Kidney (tissue), 14 donors: ENCODE data around the gene STMP1. TPM values are rescaled to one million over a fixed set of nuclear protein-coding genes. Genes with fewer than 3 reads are reported as not detected.

Experiments
- DNase-seq, 5 donors: peaks; one replicate each; pipeline ENCODE4 v3.0.0-alpha.2; 2013 to 2020
- FAIRE-seq: peaks from 2 replicates; lab custom pipeline; 2012; peaks lifted over from hg19 to GRCh38; lab: Jason Lieb, UNC
- H3K27ac ChIP-seq, 2 donors: one replicate each; pipeline ENCODE4 v1.7.0; 2013; ENCODE audit warnings: low read depth in 2 of 2, low read length in 2 of 2, inconsistent platforms in 1 of 2
- H3K27me3 ChIP-seq: one replicate; pipeline ENCODE4 v1.7.1; 2013; ENCODE audit warnings: low read length, inconsistent platforms; ENCODE audit not compliant: control insufficient read depth, insufficient read depth
- H3K36me3 ChIP-seq, 3 donors: one replicate each; pipeline versions ENCODE4 v1.7.0 to v1.7.1; 2013; ENCODE audit warnings: low read length in 3 of 3, control low read depth in 1 of 3, inconsistent platforms in 1 of 3; ENCODE audit not compliant: insufficient read depth in 3 of 3, control insufficient read depth in 2 of 3
- H3K4me1 ChIP-seq, 3 donors: one replicate each; pipeline versions ENCODE4 v1.7.0 to v1.7.1; 2013; ENCODE audit warnings: low read length in 3 of 3, inconsistent platforms in 1 of 3, low read depth in 1 of 3; ENCODE audit not compliant: control insufficient read depth in 2 of 3, insufficient read depth in 2 of 3
- H3K4me3 ChIP-seq, 3 donors: one replicate each; pipeline versions ENCODE4 v1.7.0 to v1.8.1; 2013; ENCODE audit warnings: low read length in 3 of 3, control low read depth in 1 of 3, inconsistent platforms in 1 of 3
- H3K9ac ChIP-seq, 3 donors: one replicate each; pipeline versions ENCODE4 v1.7.0 to v1.7.1; 2013; ENCODE audit warnings: low read length in 3 of 3, control low read depth in 1 of 3, inconsistent platforms in 1 of 3
- H3K9me3 ChIP-seq, 3 donors: one replicate each; pipeline versions ENCODE4 v1.7.0 to v1.7.1; 2013; ENCODE audit warnings: low read length in 3 of 3, control low read depth in 1 of 3, inconsistent platforms in 1 of 3; ENCODE audit not compliant: control insufficient read depth in 2 of 3, insufficient read depth in 1 of 3
- CTCF ChIP-seq: IDR thresholded peaks from 3 replicates; pipeline ENCODE4 v1.5.1; 2012; ENCODE audit warnings: mild to moderate bottlenecking, moderate library complexity, borderline replicate concordance; ENCODE audit not compliant: insufficient read depth; ENCODE audit errors: extremely low read depth
- intact Hi-C: fragments of 100-400 bp; cut with DNase I; formaldehyde crosslinking; loops from one replicate; pipeline ENCODE4 v1.11.1; 2022
- polyA plus RNA-seq: library from polyadenylated mRNA; stranded (reverse); fragments of 350-450 nt; fragmentation: Illumina TruSeq; extraction: RNeasy Lipid Tissue Mini Kit (QIAGEN cat#74804); gene quantifications from one replicate; pipeline ENCODE4 v1.2.3, GENCODE V29; 2014; ENCODE audit warnings: low read depth, low replicate concordance; ENCODE audit not compliant: insufficient read depth
- total RNA-seq: library from RNA; stranded (reverse); fragmentation: NEBNext Ultra II Directional; extraction: Animal tissue kit (Norgen Biotek cat#: 25700); gene quantifications from one replicate; pipeline ENCODE4 v1.2.1, GENCODE V29; 2021
- donor health status: control.
- donor health status: control.
- donor health status: control.
- donor health status: control.
- donor health status: control.
- donor health status: DM: yes; HTN: yes; CAD: no.
- donor health status: Normal renal cell carcinoma (clear cell type).

Gene STMP1
- total and polyA plus RNA-seq, 2 donors from 2014 or later = 35.8 to 40.8 TPM

- no peak for TF ChIP-seq CTCF
- Histone ChIP-seq H3K36me3 (no peaks in the 10 kb centered on the region), H3K9me3 (no peaks in the 10 kb centered on the region), H3K4me3 (no peak overlapping the region), H3K9ac (no peak overlapping the region), H3K27me3 (no peaks in the 10 kb centered on the region), H3K27ac (no peak overlapping the region), H3K4me1 (no peaks in the 10 kb centered on the region)
- no peak for DNase-seq
- FAIRE-seq = no peak
- intact Hi-C loops = no loop called here
Measured at GRCh38 chr7:135717693-135718092, 55.4 kb downstream of the STMP1 start.

- intact Hi-C loops = no loop called here
- no peak overlapping the region for H3K4me3 ChIP-seq
- TF ChIP-seq CTCF = no peak
- no peaks in the 10 kb centered on the region for H3K4me1 ChIP-seq
- H3K36me3 ChIP-seq = no peaks in the 10 kb centered on the region
- no peak overlapping the region for H3K27ac ChIP-seq
- FAIRE-seq (no peak), DNase-seq (no peak)
- H3K9ac ChIP-seq = no peak overlapping the region
- no peaks in the 10 kb centered on the region for H3K27me3 ChIP-seq
- H3K9me3 ChIP-seq = no peaks in the 10 kb centered on the region
Measured at GRCh38 chr7:135718219-135718618, 55.9 kb downstream of the STMP1 start.

- intact Hi-C loops = no loop called here
Measured at GRCh38 chr7:135718794-135719437, 56.6 kb downstream of the STMP1 start.

More at GRCh38 chr7:135718794-135719437, 56.6 kb downstream of the STMP1 start:
- H3K27ac ChIP-seq = no peak overlapping the region
- FAIRE-seq (no peak), DNase-seq (peak in 1 of 5 donors; percentile 13)
- H3K4me3 ChIP-seq = no peak overlapping the region
- H3K9me3 ChIP-seq = no peaks in the 10 kb centered on the region
- no peaks in the 10 kb centered on the region for H3K27me3 ChIP-seq
- H3K36me3 ChIP-seq = no peaks in the 10 kb centered on the region
- no peak overlapping the region for H3K9ac ChIP-seq
- TF ChIP-seq CTCF = no peak
- H3K4me1 ChIP-seq = no peaks in the 10 kb centered on the region
